ENCODE results near the gene CATSPER4. TPM values are rescaled to one million over a fixed set of nuclear protein-coding genes. Genes with fewer than 3 reads are reported as not detected.

Gene CATSPER4
- total and polyA plus RNA-seq, 2 of the 13 experiments (the other 11 are each of a cell fraction or from before 2014, with no cell fraction given) = not detected

- DNase-seq (ENCODE audit: low spot score) = no peak
- 0 out of 5 replicates have a peak, but pooled peaks cover 0 to 2% of the 10 kb centered on the region in 2 experiments for H3K36me3 ChIP-seq (replicated peaks in 1 of 2; ENCODE audit: control insufficient read depth in 1 of 2, insufficient read depth in 2 of 2, low read length in 2 of 2)
- no peak overlapping the region for H3K9ac ChIP-seq (ENCODE audit: insufficient read depth, low read depth, low read length)
- no peaks in the 10 kb centered on the region for H3K4me1 ChIP-seq (ENCODE audit: insufficient read depth, low read length)
- intact Hi-C loops (cut with micrococcal nuclease; ENCODE audit: unreplicated experiment) (loop anchor here (1.0 kb wide), 1 partner anchor 44 kb away; the partner anchor contains the start of gene CEP85), in situ Hi-C loops (cut with HindIII; ENCODE audit: extremely low pct_ligation_motif_present, low pct_unique_long_range_greater_than_20kb) (no loop called here)
- H3K9me3 ChIP-seq (ENCODE audit: low read length) = no peaks in the 10 kb centered on the region
- no peak overlapping the region for H2AFZ ChIP-seq (ENCODE audit: low read length)
- peak; percentile 34; the same call in 2 of the 3 replicates for ATAC-seq
- no peak overlapping the region for H3K4me3 ChIP-seq (replicated peaks in 1 of 3; ENCODE audit: insufficient read depth in 1 of 3, low read depth in 2 of 3, low read length in 3 of 3)
- no peak overlapping the region for H3K27ac ChIP-seq (ENCODE audit: extremely low read length, insufficient read depth, low read length)
- TF ChIP-seq ZNF496 (CRISPR knock-in tag; IDR thresholded peaks at IDR 0.05; ENCODE audit: insufficient replicate concordance) (no peak), ZNF878 (CRISPR knock-in tag; IDR thresholded peaks at IDR 0.05) (no peak), ZNF329 (CRISPR knock-in tag; IDR thresholded peaks at IDR 0.05; ENCODE audit: low read depth) (no peak), CREB3 (CRISPR knock-in tag; IDR thresholded peaks at IDR 0.05) (no peak), U2AF2 (IDR thresholded peaks at IDR 0.05; ENCODE audit: low read depth, low read length) (no peak)
- TF ChIP-seq, protein P1, sequence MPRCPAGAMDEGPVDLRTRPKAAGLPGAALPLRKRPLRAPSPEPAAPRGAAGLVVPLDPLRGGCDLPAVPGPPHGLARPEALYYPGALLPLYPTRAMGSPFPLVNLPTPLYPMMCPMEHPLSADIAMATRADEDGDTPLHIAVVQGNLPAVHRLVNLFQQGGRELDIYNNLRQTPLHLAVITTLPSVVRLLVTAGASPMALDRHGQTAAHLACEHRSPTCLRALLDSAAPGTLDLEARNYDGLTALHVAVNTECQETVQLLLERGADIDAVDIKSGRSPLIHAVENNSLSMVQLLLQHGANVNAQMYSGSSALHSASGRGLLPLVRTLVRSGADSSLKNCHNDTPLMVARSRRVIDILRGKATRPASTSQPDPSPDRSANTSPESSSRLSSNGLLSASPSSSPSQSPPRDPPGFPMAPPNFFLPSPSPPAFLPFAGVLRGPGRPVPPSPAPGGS (CRISPR knock-in tag; IDR thresholded peaks at IDR 0.05) = no peak
- CTCF ChIA-PET (ENCODE audit: low intra/inter-chr PET ratio, low total read pairs) = interaction anchor here (0.6 to 1.3 kb wide), 2 partner anchors 23 to 132 kb away, joined by 3 read pairs; no protein-coding TSS in a partner anchor
- POLR2A ChIA-PET = interaction anchor here (1.7 kb wide), 1 partner anchor 35 kb away, joined by 5 read pairs; no protein-coding TSS in a partner anchor
- no peaks in the 10 kb centered on the region for H3K79me2 ChIP-seq (ENCODE audit: insufficient read depth, low read length)
- no peak overlapping the region for H3K4me2 ChIP-seq (ENCODE audit: low read depth, low read length)
- WGBS (ENCODE audit: low lambda C conversion rate) = 62% methylated on average over 6 of the region's 7 CpGs
- FAIRE-seq = no peak
- no peaks in the 10 kb centered on the region for H4K20me1 ChIP-seq (ENCODE audit: insufficient read depth, low read length)
- H3K27me3 ChIP-seq (ENCODE audit: control insufficient read depth in 1 of 2, insufficient read depth in 2 of 2, low read length in 2 of 2) = peaks cover 0 to 11% of the 10 kb centered on the region in 2 experiments; a peak in 2 of 5 replicates
- BruUV-seq (replicated peaks) = no TSS peak
These were observed 589 bp upstream of the CATSPER4 start for GRCh38 chr1:26189751-26190275.
